Vagina (tissue), 2 donors: ENCODE results near the gene POU2AF2. TPM values are rescaled to one million over a fixed set of nuclear protein-coding genes. Genes with fewer than 3 reads are reported as not detected.
"Not testable (repeated sequence)": the region's sequence is repeated elsewhere in the genome, so short reads cannot be mapped to it uniquely, and the experiment has no call there.

Experiments
- DNase-seq, 2 donors: peaks; one replicate each; pipeline ENCODE4 v3.0.0-alpha.2; 2017; ENCODE audit errors: extremely low spot score in 2 of 2
- H3K27ac ChIP-seq: fragments of 200-600 bp; sonication (generic); one replicate; pipeline ENCODE4 v1.5.1; 2019
- H3K27me3 ChIP-seq: fragments of 200-600 bp; sonication (generic); one replicate; pipeline ENCODE4 v1.5.1; 2019
- H3K36me3 ChIP-seq, 2 donors: fragments of 200-600 bp; sonication (generic); one replicate each; pipeline ENCODE4 v1.5.1; 2017 to 2019
- H3K4me1 ChIP-seq: fragments of 200-600 bp; sonication (generic); one replicate; pipeline ENCODE4 v1.5.1; 2019
- H3K4me3 ChIP-seq, 2 donors: fragments of 200-600 bp; sonication (generic); 1 replicate in 1 of 2; 2 replicates in 1 of 2; pipeline ENCODE4 v1.5.1; 2016 to 2019
- H3K9me3 ChIP-seq: fragments of 200-600 bp; sonication (generic); one replicate; pipeline ENCODE4 v1.5.1; 2019
- CTCF ChIP-seq, 3 experiments: fragments of 450-650 bp in 2 of 3; fragments of 200-600 bp in 1 of 3; sonication (generic) in 1 of 3; IDR thresholded peaks; one replicate each; pipeline ENCODE4 v1.5.1; 2017 to 2019; ENCODE audit warnings: antibody characterized with exemption in 3 of 3, mild to moderate bottlenecking in 2 of 3, moderate library complexity in 2 of 3
- POLR2A ChIP-seq, 2 donors: fragments of 450-650 bp; IDR thresholded peaks; one replicate each; pipeline ENCODE4 v1.6.1; 2017; ENCODE audit warnings: antibody characterized with exemption in 2 of 2, mild to moderate bottlenecking in 2 of 2, moderate library complexity in 2 of 2
- POLR2AphosphoS5 ChIP-seq, 2 donors: sonication (generic); formaldehyde crosslinking; IDR thresholded peaks; one replicate each; pipeline ENCODE4 v1.9.0; 2017; ENCODE audit warnings: antibody characterized with exemption in 2 of 2, mild to moderate bottlenecking in 2 of 2, low read depth in 1 of 2; ENCODE audit not compliant: insufficient read depth in 1 of 2
- intact Hi-C: fragments of 100-400 bp; cut with DNase I; formaldehyde crosslinking; loops from one replicate; pipeline ENCODE4 v1.15.1; 2023
- total RNA-seq: library from RNA; depleted of rRNA; stranded (reverse); fragments of >200 nt; gene quantifications from one replicate; pipeline ENCODE4 v1.2.3, GENCODE V29; 2016

The POU2AF2 gene
- total RNA-seq, 1 donor from 2014 or later, result not detected

GRCh38 chr11:111319296-111319695 lies 73.8 kb downstream of the POU2AF2 start:
- no peaks in the 10 kb centered on the region for H3K4me1 ChIP-seq
- no peak for DNase-seq
- H3K9me3 ChIP-seq, result no peaks in the 10 kb centered on the region
- no peaks in the 10 kb centered on the region for H3K27me3 ChIP-seq
- intact Hi-C loops, result no loop called here
- H3K36me3 ChIP-seq, result no peaks in the 10 kb centered on the region
- H3K4me3 ChIP-seq, result no peak overlapping the region
- TF ChIP-seq POLR2A (IDR thresholded peaks at IDR 0.05) (no peak), POLR2AphosphoS5 (IDR thresholded peaks at IDR 0.05; ENCODE audit: insufficient read depth in 1 of 2, low read depth in 1 of 2) (no peak), CTCF (IDR thresholded peaks at IDR 0.05) (no peak)
- no peak overlapping the region for H3K27ac ChIP-seq

GRCh38 chr11:111320199-111320598 lies 74.7 kb downstream of the POU2AF2 start:
- H3K27me3 ChIP-seq, H3K4me3 ChIP-seq, H3K27ac ChIP-seq, H3K4me1 ChIP-seq, H3K9me3 ChIP-seq, H3K36me3 ChIP-seq, intact Hi-C loops, DNase-seq: not testable (repeated sequence)

- intact Hi-C loops, result no loop called here
- Histone ChIP-seq H3K36me3 (no peaks in the 10 kb centered on the region), H3K27ac (no peak overlapping the region), H3K9me3 (no peaks in the 10 kb centered on the region), H3K4me1 (no peaks in the 10 kb centered on the region), H3K27me3 (no peaks in the 10 kb centered on the region), H3K4me3 (no peak overlapping the region)
- no peak for TF ChIP-seq POLR2A (IDR thresholded peaks at IDR 0.05)
- no peak for TF ChIP-seq CTCF (IDR thresholded peaks at IDR 0.05)
- TF ChIP-seq POLR2AphosphoS5 (IDR thresholded peaks at IDR 0.05; ENCODE audit: insufficient read depth in 1 of 2, low read depth in 1 of 2), result no peak
- DNase-seq, result no peak
Observed at GRCh38 chr11:111320728-111321568, 75.4 kb downstream of the POU2AF2 start.

- DNase-seq, result no peak
- Histone ChIP-seq H3K9me3 (no peaks in the 10 kb centered on the region), H3K36me3 (no peaks in the 10 kb centered on the region), H3K27me3 (no peaks in the 10 kb centered on the region), H3K4me3 (no peak overlapping the region), H3K27ac (no peak overlapping the region), H3K4me1 (no peaks in the 10 kb centered on the region)
- TF ChIP-seq POLR2AphosphoS5 (IDR thresholded peaks at IDR 0.05; ENCODE audit: insufficient read depth in 1 of 2, low read depth in 1 of 2), result no peak
- TF ChIP-seq CTCF (IDR thresholded peaks at IDR 0.05), result no peak
- intact Hi-C loops, result no loop called here
Observed at GRCh38 chr11:111322534-111322933, 77.0 kb downstream of the POU2AF2 start.

GRCh38 chr11:111324277-111324720 lies 78.8 kb downstream of the POU2AF2 start:
- no peaks in the 10 kb centered on the region for H3K27me3 ChIP-seq
- peak overlapping the region; percentile 10 for H3K27ac ChIP-seq
- H3K4me1 ChIP-seq, result peaks cover 17% of the 10 kb centered on the region
- no peaks in the 10 kb centered on the region for H3K36me3 ChIP-seq
- DNase-seq, result no peak
- no peaks in the 10 kb centered on the region for H3K9me3 ChIP-seq
- TF ChIP-seq POLR2A (IDR thresholded peaks at IDR 0.05) (no peak), CTCF (IDR thresholded peaks at IDR 0.05) (no peak), POLR2AphosphoS5 (IDR thresholded peaks at IDR 0.05; ENCODE audit: insufficient read depth in 1 of 2, low read depth in 1 of 2) (no peak)
- intact Hi-C loops, result no loop called here
- H3K4me3 ChIP-seq, result no peak overlapping the region
